ENCODE measurements around the gene PYGL. TPM values are rescaled to one million over a fixed set of nuclear protein-coding genes. Genes with fewer than 3 reads are reported as not detected.

Gene PYGL
- 1 to 10 TPM in 3 of 4 donors, under 1 TPM in 1; 0.89 to 8.7 (median 5.4) TPM for polyA plus RNA-seq
- long read RNA-seq, donor 1, result 0 reads
- long read RNA-seq, donor 2, result 0 reads
- long read RNA-seq, donor 3, result 0 reads
- long read RNA-seq, donor 4, result 0 reads
- long read RNA-seq, donor 5, result 0 reads
- long read RNA-seq, donor 6, result 0 reads
- long read RNA-seq, donor 7, result 0 reads
- long read RNA-seq, donor 8, result 0 reads
- long read RNA-seq, donor 9, result 0 reads
- long read RNA-seq, donor 10, partial matches to known transcripts, result 0 of 3 reads
- long read RNA-seq, donor 10, other reads (novel, unspliced or antisense), result 0 of 3 reads

DNA sequence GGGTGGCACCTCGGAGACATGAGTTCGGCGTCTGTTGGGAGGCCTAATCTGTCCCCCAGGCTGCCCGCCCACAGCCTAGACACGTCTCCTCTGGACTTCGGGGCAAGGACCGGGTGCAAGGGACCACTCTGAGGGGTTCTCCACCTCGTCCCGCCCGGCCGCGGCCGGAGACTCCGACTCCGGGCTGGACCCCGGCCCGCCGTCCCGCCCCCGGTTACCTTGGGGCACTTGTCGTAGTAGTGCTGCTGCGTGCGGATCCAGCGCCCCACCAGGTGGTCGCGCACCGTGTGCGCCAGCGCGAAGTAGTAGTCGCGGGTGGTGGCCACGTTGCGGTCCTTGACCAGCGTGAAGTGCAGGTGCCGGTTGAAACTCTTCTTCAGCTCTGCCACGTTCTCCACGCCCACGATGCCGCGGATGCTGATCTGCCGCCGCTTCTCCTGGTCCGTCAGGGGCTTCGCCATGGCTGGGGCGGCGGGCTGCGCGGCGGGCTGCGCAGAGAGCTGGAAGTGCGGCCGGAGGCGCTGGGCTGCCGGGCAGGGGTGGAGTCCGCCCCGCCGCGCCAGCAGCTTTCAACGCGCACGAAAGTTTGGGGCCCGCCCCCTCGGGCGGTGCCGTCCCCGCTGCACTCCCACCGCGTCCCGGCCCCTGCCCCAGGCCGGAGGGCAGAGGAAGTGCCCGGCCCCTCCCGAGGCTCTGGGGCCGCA, at the start of gene PYGL:
Gene PYGL (minus strand): TSS at position 541 of the 704 bp plus-strand sequence. CDS start 80 bp downstream, at position 461.
- Histone ChIP-seq H3K4me1 (ENCODE audit: control insufficient read depth in 3 of 3, insufficient read depth in 2 of 3, low read depth in 1 of 3, low read length in 2 of 3) (peaks cover 0 to 11% (median 0%) of the 10 kb centered on the region in 3 donors), H3K9me3 (ENCODE audit: control insufficient read depth in 2 of 2, insufficient read depth in 1 of 2, low read depth in 1 of 2, low read length in 1 of 2) (peaks cover 0 to under 1% of the 10 kb centered on the region in 2 donors), H3K27me3 (ENCODE audit: control insufficient read depth in 3 of 3, insufficient read depth in 3 of 3, low read length in 3 of 3) (peaks cover 0 to 23% (median 3%) of the 10 kb centered on the region in 3 donors), H3K36me3 (ENCODE audit: control insufficient read depth in 3 of 3, insufficient read depth in 2 of 3, low read depth in 1 of 3, low read length in 3 of 3) (no peaks in the 10 kb centered on the region), H3K27ac (ENCODE audit: low read depth in 1 of 3, low read length in 2 of 3) (peak within 1 kb of the TSS in 1 of 3 donors; percentile 64), H3K4me3 (ENCODE audit: low read depth in 1 of 3, low read length in 3 of 3) (peak within 1 kb of the TSS; percentile 54 to 62 (median 55))
- DNase-seq (peak in 1 of 2 donors; percentile 56), FAIRE-seq (no peak)
- WGBS, 3 donors, result 1 to 3% (median 2%) methylated on average over 60 to 74 of the region's 74 CpGs

- Histone ChIP-seq H3K27ac (ENCODE audit: low read depth in 1 of 3, low read length in 2 of 3) (no peak overlapping the region), H3K27me3 (ENCODE audit: control insufficient read depth in 3 of 3, insufficient read depth in 3 of 3, low read length in 3 of 3) (no peaks in the 10 kb centered on the region), H3K36me3 (ENCODE audit: control insufficient read depth in 3 of 3, insufficient read depth in 2 of 3, low read depth in 1 of 3, low read length in 3 of 3) (no peaks in the 10 kb centered on the region), H3K4me3 (ENCODE audit: low read depth in 1 of 3, low read length in 3 of 3) (no peak overlapping the region), H3K9me3 (ENCODE audit: control insufficient read depth in 2 of 2, insufficient read depth in 1 of 2, low read depth in 1 of 2, low read length in 1 of 2) (no peaks in the 10 kb centered on the region), H3K4me1 (ENCODE audit: control insufficient read depth in 3 of 3, insufficient read depth in 2 of 3, low read depth in 1 of 3, low read length in 2 of 3) (no peaks in the 10 kb centered on the region)
- no peak for DNase-seq
- WGBS, 3 donors, result 66 to 75% (median 69%) methylated on average over 12 of the region's 12 CpGs
- no peak for FAIRE-seq
Measured at GRCh38 chr14:50985859-50986331, 41.6 kb upstream of the PYGL start.

DNA sequence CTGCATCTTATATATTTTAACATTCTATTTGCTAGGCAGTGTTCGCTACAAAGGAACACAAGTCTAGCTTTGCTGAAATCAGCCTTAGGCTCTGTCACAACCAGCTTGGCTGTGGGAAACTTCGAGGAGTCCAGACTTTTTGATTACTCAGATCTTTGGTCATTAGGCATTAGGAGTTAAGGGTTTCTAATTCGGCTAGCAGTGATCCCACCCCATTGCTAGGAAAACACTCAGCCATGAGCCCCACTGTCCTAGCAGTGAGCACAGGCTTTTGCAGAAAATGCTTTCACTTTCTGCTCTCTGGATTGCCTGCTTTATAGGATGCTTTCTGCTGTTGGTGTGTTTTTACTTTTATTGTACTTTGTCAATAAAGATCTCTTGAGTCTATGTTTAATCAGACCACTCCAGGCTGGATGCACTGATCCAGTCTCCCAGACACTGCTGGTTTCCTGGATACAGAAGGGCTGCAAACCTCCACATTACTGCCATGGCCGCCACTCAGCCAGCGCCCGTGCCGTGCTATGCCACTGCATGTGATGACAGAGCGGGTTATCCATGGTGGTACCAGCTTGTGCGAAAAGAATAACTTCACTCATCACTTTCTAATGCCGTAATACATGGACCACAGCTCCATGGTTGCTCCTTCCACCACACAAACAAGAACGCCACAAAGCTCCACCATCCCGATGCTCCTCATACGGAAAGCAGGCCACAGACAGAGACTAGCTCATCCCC, 41.0 kb upstream of the PYGL start:
- 86 to 88% (median 88%) methylated on average over 13 of the region's 13 CpGs for WGBS, 3 donors
- H3K27me3 ChIP-seq (ENCODE audit: control insufficient read depth in 3 of 3, insufficient read depth in 3 of 3, low read length in 3 of 3), result no peaks in the 10 kb centered on the region
- DNase-seq (no peak), FAIRE-seq (no peak)
- no peak overlapping the region for H3K27ac ChIP-seq (ENCODE audit: low read depth in 1 of 3, low read length in 2 of 3)
- H3K4me3 ChIP-seq (ENCODE audit: low read depth in 1 of 3, low read length in 3 of 3), result no peak overlapping the region
- no peaks in the 10 kb centered on the region for H3K36me3 ChIP-seq (ENCODE audit: control insufficient read depth in 3 of 3, insufficient read depth in 2 of 3, low read depth in 1 of 3, low read length in 3 of 3)
- no peaks in the 10 kb centered on the region for H3K4me1 ChIP-seq (ENCODE audit: control insufficient read depth in 3 of 3, insufficient read depth in 2 of 3, low read depth in 1 of 3, low read length in 2 of 3)
- H3K9me3 ChIP-seq (ENCODE audit: control insufficient read depth in 2 of 2, insufficient read depth in 1 of 2, low read depth in 1 of 2, low read length in 1 of 2), result no peaks in the 10 kb centered on the region

DNA sequence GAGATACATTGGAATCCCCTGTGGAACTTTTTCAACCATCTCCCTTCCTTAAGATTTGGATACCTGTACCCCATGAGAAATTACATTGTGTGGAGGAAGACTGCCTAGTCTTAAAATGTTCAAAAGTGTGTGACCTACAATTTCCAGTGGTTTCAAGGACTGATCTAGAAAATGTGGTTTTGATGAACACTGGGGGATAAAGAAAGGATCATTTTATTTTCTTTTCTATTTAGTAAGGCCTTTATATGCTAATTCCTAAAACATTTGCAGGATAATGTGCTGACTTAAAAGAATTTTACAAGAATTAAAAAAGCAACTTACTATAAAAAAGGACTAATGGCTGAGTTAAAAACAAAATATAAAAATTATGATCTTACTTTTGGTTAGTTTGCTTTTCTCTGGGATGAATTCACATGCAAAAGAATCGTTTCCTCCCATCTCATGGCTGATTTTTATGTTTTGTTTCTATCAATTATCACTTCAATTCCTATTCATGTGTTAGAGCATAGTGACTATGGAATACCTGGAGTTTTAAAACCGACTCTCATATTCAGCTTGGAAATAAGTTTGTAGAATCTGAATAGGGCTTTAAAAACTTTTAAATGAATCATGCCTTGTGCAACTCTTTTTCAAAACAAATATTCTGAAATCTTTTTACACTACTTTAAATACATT, 39.9 kb upstream of the PYGL start:
- WGBS, 3 donors, result 55 to 77% (median 65%) methylated on average over 2 of the region's 2 CpGs
- no peak for FAIRE-seq
- no peaks in the 10 kb centered on the region for H3K27me3 ChIP-seq (ENCODE audit: control insufficient read depth in 3 of 3, insufficient read depth in 3 of 3, low read length in 3 of 3)
- DNase-seq, result no peak
- no peak overlapping the region for H3K27ac ChIP-seq (ENCODE audit: low read depth in 1 of 3, low read length in 2 of 3)
- H3K36me3 ChIP-seq (ENCODE audit: control insufficient read depth in 3 of 3, insufficient read depth in 2 of 3, low read depth in 1 of 3, low read length in 3 of 3), result no peaks in the 10 kb centered on the region
- H3K4me1 ChIP-seq (ENCODE audit: control insufficient read depth in 3 of 3, insufficient read depth in 2 of 3, low read depth in 1 of 3, low read length in 2 of 3), result no peaks in the 10 kb centered on the region
- no peak overlapping the region for H3K4me3 ChIP-seq (ENCODE audit: low read depth in 1 of 3, low read length in 3 of 3)
- no peaks in the 10 kb centered on the region for H3K9me3 ChIP-seq (ENCODE audit: control insufficient read depth in 2 of 2, insufficient read depth in 1 of 2, low read depth in 1 of 2, low read length in 1 of 2)

- no peaks in the 10 kb centered on the region for H3K36me3 ChIP-seq (ENCODE audit: control insufficient read depth in 3 of 3, insufficient read depth in 2 of 3, low read depth in 1 of 3, low read length in 3 of 3)
- 30 to 46% (median 40%) methylated on average over 5 of the region's 5 CpGs for WGBS, 3 donors
- peak in 1 of 2 donors; percentile 16 for DNase-seq
- H3K27ac ChIP-seq (ENCODE audit: low read depth in 1 of 3, low read length in 2 of 3), result no peak overlapping the region
- H3K27me3 ChIP-seq (ENCODE audit: control insufficient read depth in 3 of 3, insufficient read depth in 3 of 3, low read length in 3 of 3), result no peaks in the 10 kb centered on the region
- no peaks in the 10 kb centered on the region for H3K9me3 ChIP-seq (ENCODE audit: control insufficient read depth in 2 of 2, insufficient read depth in 1 of 2, low read depth in 1 of 2, low read length in 1 of 2)
- no peaks in the 10 kb centered on the region for H3K4me1 ChIP-seq (ENCODE audit: control insufficient read depth in 3 of 3, insufficient read depth in 2 of 3, low read depth in 1 of 3, low read length in 2 of 3)
- no peak for FAIRE-seq
- H3K4me3 ChIP-seq (ENCODE audit: low read depth in 1 of 3, low read length in 3 of 3), result no peak overlapping the region
Measured at GRCh38 chr14:50979941-50980850, 35.9 kb upstream of the PYGL start.

GRCh38 chr14:50978888-50979287, 34.6 kb upstream of the PYGL start:
- Histone ChIP-seq H3K36me3 (ENCODE audit: control insufficient read depth in 3 of 3, insufficient read depth in 2 of 3, low read depth in 1 of 3, low read length in 3 of 3) (no peaks in the 10 kb centered on the region), H3K9me3 (ENCODE audit: control insufficient read depth in 2 of 2, insufficient read depth in 1 of 2, low read depth in 1 of 2, low read length in 1 of 2) (no peaks in the 10 kb centered on the region), H3K4me3 (ENCODE audit: low read depth in 1 of 3, low read length in 3 of 3) (no peak overlapping the region), H3K27me3 (ENCODE audit: control insufficient read depth in 3 of 3, insufficient read depth in 3 of 3, low read length in 3 of 3) (no peaks in the 10 kb centered on the region), H3K27ac (ENCODE audit: low read depth in 1 of 3, low read length in 2 of 3) (no peak overlapping the region), H3K4me1 (ENCODE audit: control insufficient read depth in 3 of 3, insufficient read depth in 2 of 3, low read depth in 1 of 3, low read length in 2 of 3) (no peaks in the 10 kb centered on the region)
- DNase-seq (no peak), FAIRE-seq (no peak)
- WGBS, 3 donors, result 85 to 89% (median 87%) methylated on average over 4 of the region's 4 CpGs

DNA sequence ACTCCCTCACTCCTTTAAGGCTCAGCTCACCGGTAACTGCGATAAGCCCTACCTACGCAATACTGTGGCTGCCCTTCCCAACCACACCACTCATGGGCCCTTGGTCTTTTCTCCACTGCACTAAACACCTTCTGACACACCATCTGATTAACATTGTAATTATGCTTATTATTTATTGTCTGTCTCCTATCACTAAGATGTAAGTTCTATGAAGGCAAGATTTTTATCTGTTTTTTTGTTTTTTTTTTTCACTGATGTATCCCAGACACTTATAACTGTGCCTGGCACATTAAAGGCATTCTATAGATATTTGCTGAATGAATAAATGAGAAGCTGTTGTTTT, 34.2 kb upstream of the PYGL start:
- WGBS, 3 donors, result 33 to 85% (median 75%) methylated on average over 3 of the region's 3 CpGs

More for the DNA sequence above, 34.2 kb upstream of the PYGL start:
- Histone ChIP-seq H3K4me3 (ENCODE audit: low read depth in 1 of 3, low read length in 3 of 3) (peak overlapping the region in 1 of 3 donors; percentile 15), H3K9me3 (ENCODE audit: control insufficient read depth in 2 of 2, insufficient read depth in 1 of 2, low read depth in 1 of 2, low read length in 1 of 2) (no peaks in the 10 kb centered on the region), H3K4me1 (ENCODE audit: control insufficient read depth in 3 of 3, insufficient read depth in 2 of 3, low read depth in 1 of 3, low read length in 2 of 3) (no peaks in the 10 kb centered on the region), H3K27ac (ENCODE audit: low read depth in 1 of 3, low read length in 2 of 3) (no peak overlapping the region), H3K36me3 (ENCODE audit: control insufficient read depth in 3 of 3, insufficient read depth in 2 of 3, low read depth in 1 of 3, low read length in 3 of 3) (no peaks in the 10 kb centered on the region), H3K27me3 (ENCODE audit: control insufficient read depth in 3 of 3, insufficient read depth in 3 of 3, low read length in 3 of 3) (no peaks in the 10 kb centered on the region)
- peak in 1 of 2 donors; percentile 4 for DNase-seq
- FAIRE-seq, result no peak
